B cell (primary cell): ENCODE data around the gene MORF4L1.

Experiments used
- EZH2 ChIP-seq: IDR thresholded peaks from 2 replicates; pipeline ENCODE4 v1.6.1; 2012; ENCODE audit warnings: borderline replicate concordance, low read depth, mild to moderate bottlenecking, moderate library complexity, low read length; ENCODE audit not compliant: insufficient read depth, poor library complexity, severe bottlenecking
- TF ChIP-seq, protein P1 (sequence below): fragments of 200-600 bp; IDR thresholded peaks from one replicate; pipeline ENCODE4 v1.8.0; 2022; ENCODE audit warnings: antibody characterized with exemption, mild to moderate bottlenecking

DNA sequence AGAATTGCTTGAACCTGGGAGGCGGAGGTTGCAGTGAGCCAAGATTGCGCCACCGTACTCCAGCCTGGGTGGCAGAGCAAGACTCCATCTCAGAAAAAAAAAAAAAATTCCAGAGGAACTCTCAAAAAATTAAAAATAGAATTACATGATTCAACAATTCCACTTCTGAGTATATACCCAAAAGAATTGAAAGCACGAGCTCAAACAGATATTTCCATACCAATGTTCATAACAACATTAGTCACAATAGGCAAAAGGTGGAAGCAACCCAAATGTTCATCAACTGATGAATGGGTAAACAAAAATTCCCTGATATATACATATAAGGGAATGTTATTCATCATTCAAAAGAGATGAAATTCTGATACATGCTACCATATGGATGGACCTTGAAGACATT lies 16.9 kb upstream of the MORF4L1 start:
- TF ChIP-seq, protein P1, sequence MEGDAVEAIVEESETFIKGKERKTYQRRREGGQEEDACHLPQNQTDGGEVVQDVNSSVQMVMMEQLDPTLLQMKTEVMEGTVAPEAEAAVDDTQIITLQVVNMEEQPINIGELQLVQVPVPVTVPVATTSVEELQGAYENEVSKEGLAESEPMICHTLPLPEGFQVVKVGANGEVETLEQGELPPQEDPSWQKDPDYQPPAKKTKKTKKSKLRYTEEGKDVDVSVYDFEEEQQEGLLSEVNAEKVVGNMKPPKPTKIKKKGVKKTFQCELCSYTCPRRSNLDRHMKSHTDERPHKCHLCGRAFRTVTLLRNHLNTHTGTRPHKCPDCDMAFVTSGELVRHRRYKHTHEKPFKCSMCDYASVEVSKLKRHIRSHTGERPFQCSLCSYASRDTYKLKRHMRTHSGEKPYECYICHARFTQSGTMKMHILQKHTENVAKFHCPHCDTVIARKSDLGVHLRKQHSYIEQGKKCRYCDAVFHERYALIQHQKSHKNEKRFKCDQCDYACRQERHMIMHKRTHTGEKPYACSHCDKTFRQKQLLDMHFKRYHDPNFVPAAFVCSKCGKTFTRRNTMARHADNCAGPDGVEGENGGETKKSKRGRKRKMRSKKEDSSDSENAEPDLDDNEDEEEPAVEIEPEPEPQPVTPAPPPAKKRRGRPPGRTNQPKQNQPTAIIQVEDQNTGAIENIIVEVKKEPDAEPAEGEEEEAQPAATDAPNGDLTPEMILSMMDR, result no peak
- no peak for TF ChIP-seq EZH2
